Mesenchymal stem cell (in vitro differentiated cells and primary cell): ENCODE results near the gene CDCA8.
A peak's percentile ranks its signal among the peaks of the same experiment; 100 is the strongest.

Experiments used
- DNase-seq: peaks from one replicate; pipeline ENCODE4 v3.0.0-alpha.2; 2013
- H2AFZ ChIP-seq: one replicate; pipeline ENCODE4 v1.6.1; 2013; ENCODE audit warnings: low read depth, mild to moderate bottlenecking, control low read depth, inconsistent platforms, low read length, moderate library complexity
- H2AK5ac ChIP-seq: 2 replicates; pipeline ENCODE4 v1.6.1; 2013; ENCODE audit warnings: low read length, moderate library complexity, mild to moderate bottlenecking, inconsistent platforms; ENCODE audit not compliant: severe bottlenecking
- H2BK120ac ChIP-seq: one replicate; pipeline ENCODE4 v1.6.1; 2013; ENCODE audit warnings: low read depth, mild to moderate bottlenecking, inconsistent platforms, low read length, moderate library complexity
- H2BK12ac ChIP-seq, 2 experiments: one replicate each; pipeline ENCODE4 v1.6.1; 2013; ENCODE audit warnings: inconsistent platforms in 2 of 2, low read length in 2 of 2, mild to moderate bottlenecking in 2 of 2, moderate library complexity in 2 of 2, control low read depth in 1 of 2
- H2BK15ac ChIP-seq: one replicate; pipeline ENCODE4 v1.6.1; 2013; ENCODE audit warnings: mild to moderate bottlenecking, low read depth, inconsistent platforms; ENCODE audit not compliant: poor library complexity, severe bottlenecking
- H2BK5ac ChIP-seq: 2 replicates; pipeline ENCODE4 v1.6.1; 2013; ENCODE audit warnings: low read depth, mild to moderate bottlenecking, low read length, control low read depth, inconsistent platforms; ENCODE audit not compliant: poor library complexity, severe bottlenecking
- H3K14ac ChIP-seq, 2 experiments: one replicate each; pipeline ENCODE4 v1.6.1; 2013; ENCODE audit warnings: inconsistent platforms in 2 of 2, low read length in 2 of 2, control low read depth in 1 of 2, mild to moderate bottlenecking in 1 of 2, moderate library complexity in 1 of 2
- H3K18ac ChIP-seq, 2 experiments: one replicate each; pipeline ENCODE4 v1.6.1; 2013; ENCODE audit warnings: inconsistent platforms in 2 of 2, low read length in 2 of 2, control low read depth in 1 of 2, low read depth in 1 of 2, mild to moderate bottlenecking in 1 of 2
- H3K23ac ChIP-seq, 2 experiments: one replicate each; pipeline ENCODE4 v1.6.1; 2013; ENCODE audit warnings: inconsistent platforms in 2 of 2, low read length in 2 of 2, mild to moderate bottlenecking in 2 of 2, moderate library complexity in 2 of 2, control low read depth in 1 of 2
- H3K27ac ChIP-seq: 2 replicates; pipeline ENCODE4 v1.5.1; 2013; ENCODE audit warnings: mild to moderate bottlenecking, moderate library complexity, low read length, control low read depth, inconsistent platforms; ENCODE audit not compliant: poor library complexity, severe bottlenecking
- H3K27me3 ChIP-seq, 2 experiments: 2 replicates each; pipeline versions ENCODE4 v1.6.1 to v1.7.0; 2013; ENCODE audit warnings: low read length in 2 of 2, mild to moderate bottlenecking in 2 of 2, moderate library complexity in 2 of 2, control low read depth in 1 of 2, inconsistent platforms in 1 of 2; ENCODE audit not compliant: control insufficient read depth in 1 of 2, insufficient read depth in 1 of 2
- H3K36me3 ChIP-seq, 2 experiments: 2 replicates each; pipeline versions ENCODE4 v1.6.1 to v1.7.0; 2013; ENCODE audit warnings: low read length in 2 of 2, control low read depth in 1 of 2, inconsistent platforms in 1 of 2, low read depth in 1 of 2, mild to moderate bottlenecking in 1 of 2; ENCODE audit not compliant: insufficient read depth in 2 of 2, control insufficient read depth in 1 of 2
- H3K4ac ChIP-seq, 2 experiments: one replicate each; pipeline ENCODE4 v1.6.1; 2013; ENCODE audit warnings: inconsistent platforms in 2 of 2, low read length in 2 of 2, mild to moderate bottlenecking in 2 of 2, moderate library complexity in 2 of 2, control low read depth in 1 of 2, low read depth in 1 of 2
- H3K4me1 ChIP-seq: 2 replicates; pipeline ENCODE4 v1.6.1; 2013; ENCODE audit warnings: low read depth, low read length, control low read depth; ENCODE audit not compliant: control insufficient read depth, insufficient read depth
- H3K4me2 ChIP-seq: 2 replicates; pipeline ENCODE4 v1.6.1; 2013; ENCODE audit warnings: low read length, mild to moderate bottlenecking, inconsistent platforms; ENCODE audit not compliant: poor library complexity, severe bottlenecking
- H3K4me3 ChIP-seq, 2 experiments: 2 replicates each; pipeline versions ENCODE4 v1.5.1 to v1.7.0; 2013; ENCODE audit warnings: low read length in 2 of 2, mild to moderate bottlenecking in 2 of 2, control low read depth in 1 of 2, low read depth in 1 of 2; ENCODE audit not compliant: insufficient read depth in 1 of 2
- H3K79me1 ChIP-seq: replicated peaks from 2 replicates; pipeline ENCODE4 v1.6.1; 2013; ENCODE audit warnings: mild to moderate bottlenecking, control low read depth, low read length, inconsistent platforms; ENCODE audit not compliant: poor library complexity, severe bottlenecking
- H3K9ac ChIP-seq: 2 replicates; pipeline ENCODE4 v1.7.0; 2013; ENCODE audit warnings: mild to moderate bottlenecking, low read length, moderate library complexity
- H3K9me3 ChIP-seq: 2 replicates; pipeline ENCODE4 v1.7.0; 2013; ENCODE audit warnings: mild to moderate bottlenecking, low read length; ENCODE audit not compliant: control insufficient read depth
- H4K8ac ChIP-seq: one replicate; pipeline ENCODE4 v1.6.1; 2013; ENCODE audit warnings: inconsistent platforms, mild to moderate bottlenecking, low read length, moderate library complexity
- H4K91ac ChIP-seq: one replicate; pipeline ENCODE4 v1.6.1; 2013; ENCODE audit warnings: mild to moderate bottlenecking, low read length, inconsistent platforms
- WGBS: methylation state at CpG from one replicate; pipeline ENCODE4 v1.1.7; 2013; ENCODE audit warnings: mixed read lengths; 5-methylcytosine and 5-hydroxymethylcytosine counted together

Gene CDCA8

GRCh38 chr1:37720231-37721130 lies 28.2 kb downstream of the CDCA8 start:
- Histone ChIP-seq H4K8ac (no peak overlapping the region), H3K18ac (no peak overlapping the region), H2BK120ac (no peak overlapping the region), H3K4me1 (no peaks in the 10 kb centered on the region), H3K23ac (no peak overlapping the region), H3K9me3 (no peaks in the 10 kb centered on the region), H3K4ac (no peak overlapping the region), H2AK5ac (no peak overlapping the region), H3K9ac (no peak overlapping the region), H2AFZ (no peak overlapping the region), H2BK12ac (no peak overlapping the region), H3K4me3 (no peak overlapping the region), H3K79me1 (no peaks in the 10 kb centered on the region), H3K14ac (no peak overlapping the region), H3K4me2 (no peak overlapping the region), H3K27me3 (peaks cover 8 to 48% of the 10 kb centered on the region in 2 experiments), H2BK15ac (no peak overlapping the region), H4K91ac (no peak overlapping the region), H2BK5ac (no peak overlapping the region), H3K36me3 (no peaks in the 10 kb centered on the region), H3K27ac (no peak overlapping the region)
- DNase-seq: no peak
- 90% methylated on average over 22 of the region's 22 CpGs for WGBS

DNA sequence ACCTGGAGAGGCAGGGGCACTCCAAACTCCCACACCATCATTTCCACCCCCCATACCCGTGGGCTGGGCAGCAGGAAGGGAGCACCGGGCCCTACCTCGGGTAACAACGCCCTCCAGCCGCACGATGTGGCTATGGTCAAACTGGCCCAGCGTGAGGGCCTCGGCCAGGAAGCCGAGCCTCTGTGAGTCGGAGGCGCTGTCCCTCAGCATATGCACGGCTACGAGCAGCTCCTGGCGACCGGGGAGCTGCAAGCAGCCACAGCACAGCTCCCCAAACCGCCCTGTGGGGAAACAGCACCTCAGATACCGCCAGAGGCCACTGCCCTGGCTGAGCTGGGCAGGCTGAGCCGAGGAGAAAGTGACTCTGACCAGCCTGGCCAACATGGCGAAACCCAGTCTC lies 29.2 kb downstream of the CDCA8 start:
- H4K91ac ChIP-seq: no peak overlapping the region
- no peak for DNase-seq
- no peak overlapping the region for H3K4me3 ChIP-seq
- H3K4ac ChIP-seq: no peak overlapping the region
- no peak overlapping the region for H3K4me2 ChIP-seq
- H3K14ac ChIP-seq: no peak overlapping the region
- 78% methylated on average over 19 of the region's 19 CpGs for WGBS
- no peak overlapping the region for H3K18ac ChIP-seq
- H3K9ac ChIP-seq: no peak overlapping the region
- no peak overlapping the region for H2BK120ac ChIP-seq
- H3K27me3 ChIP-seq: peaks cover 8 to 47% of the 10 kb centered on the region in 2 experiments
- H3K4me1 ChIP-seq: no peaks in the 10 kb centered on the region
- no peak overlapping the region for H2BK12ac ChIP-seq
- no peak overlapping the region for H2BK5ac ChIP-seq
- no peak overlapping the region for H2AK5ac ChIP-seq
- no peaks in the 10 kb centered on the region for H3K9me3 ChIP-seq
- peak overlapping the region in 1 of 2 experiments; percentile 6 for H3K23ac ChIP-seq
- no peaks in the 10 kb centered on the region for H3K36me3 ChIP-seq
- no peak overlapping the region for H2BK15ac ChIP-seq
- H4K8ac ChIP-seq: no peak overlapping the region
- no peak overlapping the region for H2AFZ ChIP-seq
- H3K27ac ChIP-seq: no peak overlapping the region
- no peaks in the 10 kb centered on the region for H3K79me1 ChIP-seq

GRCh38 chr1:37722181-37723071 lies 30.1 kb downstream of the CDCA8 start:
- Histone ChIP-seq H3K4me3 (no peak overlapping the region), H3K18ac (no peak overlapping the region), H2AFZ (no peak overlapping the region), H3K9me3 (no peaks in the 10 kb centered on the region), H4K8ac (no peak overlapping the region), H3K4me2 (no peak overlapping the region), H4K91ac (no peak overlapping the region), H2BK5ac (no peak overlapping the region), H2AK5ac (no peak overlapping the region), H3K79me1 (no peaks in the 10 kb centered on the region), H3K14ac (no peak overlapping the region), H2BK15ac (no peak overlapping the region), H2BK120ac (no peak overlapping the region), H3K27me3 (peaks cover 8 to 51% of the 10 kb centered on the region in 2 experiments), H3K23ac (no peak overlapping the region), H3K27ac (no peak overlapping the region), H3K36me3 (no peaks in the 10 kb centered on the region), H3K4ac (no peak overlapping the region), H3K4me1 (no peaks in the 10 kb centered on the region), H3K9ac (no peak overlapping the region), H2BK12ac (no peak overlapping the region)
- DNase-seq: no peak
- 85% methylated on average over 14 of the region's 14 CpGs for WGBS

DNA sequence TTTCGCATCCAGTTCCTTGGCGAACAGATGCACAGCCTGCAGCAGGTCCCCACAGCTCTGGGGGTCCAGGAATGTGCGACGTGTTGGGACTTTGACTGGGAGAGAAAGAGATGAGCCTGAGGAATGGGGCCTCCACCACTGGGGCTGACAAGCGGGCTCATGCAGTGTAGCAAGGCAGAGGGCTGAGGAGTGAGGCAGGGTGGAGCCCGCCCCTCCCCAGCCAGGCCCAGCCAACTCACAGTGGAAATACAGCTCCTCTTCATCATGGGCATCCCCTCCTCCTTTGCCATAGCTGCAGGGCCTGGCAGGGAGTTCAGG lies 30.7 kb downstream of the CDCA8 start:
- peaks cover 13 to 57% of the 10 kb centered on the region in 2 experiments for H3K27me3 ChIP-seq
- no peaks in the 10 kb centered on the region for H3K36me3 ChIP-seq
- no peak overlapping the region for H3K27ac ChIP-seq
- DNase-seq: no peak
- H2AFZ ChIP-seq: no peak overlapping the region
- no peak overlapping the region for H4K8ac ChIP-seq
- H2BK120ac ChIP-seq: no peak overlapping the region
- H3K4me2 ChIP-seq: no peak overlapping the region
- H2AK5ac ChIP-seq: no peak overlapping the region
- H3K4ac ChIP-seq: no peak overlapping the region
- WGBS: 78% methylated on average over 6 of the region's 6 CpGs
- H2BK15ac ChIP-seq: no peak overlapping the region
- H3K23ac ChIP-seq: no peak overlapping the region
- H2BK5ac ChIP-seq: no peak overlapping the region
- no peak overlapping the region for H3K9ac ChIP-seq
- H3K14ac ChIP-seq: no peak overlapping the region
- H4K91ac ChIP-seq: no peak overlapping the region
- no peaks in the 10 kb centered on the region for H3K4me1 ChIP-seq
- no peak overlapping the region for H3K18ac ChIP-seq
- no peak overlapping the region for H2BK12ac ChIP-seq
- no peaks in the 10 kb centered on the region for H3K79me1 ChIP-seq
- H3K4me3 ChIP-seq: no peak overlapping the region
- no peaks in the 10 kb centered on the region for H3K9me3 ChIP-seq
